Measurements from ENCODE around the gene NDUFB10. TPM values are rescaled to one million over a fixed set of nuclear protein-coding genes. Genes with fewer than 3 reads are reported as not detected.
"Not testable (repeated sequence)": the region's sequence is repeated elsewhere in the genome, so short reads cannot be mapped to it uniquely, and the experiment has no call there.

NDUFB10 gene
- total and polyA plus RNA-seq, 10 of the 15 experiments (the other 5 are each of a cell fraction or from before 2014, with no cell fraction given) = 52.2 to 319 (median 130) TPM

GRCh38 chr16:1950559-1950958, 8.8 kb upstream of the NDUFB10 start (continued):
- TF ChIP-seq EP300 (IDR thresholded peaks at IDR 0.05; ENCODE audit: borderline replicate concordance in 1 of 2, control insufficient read depth in 1 of 2, low read depth in 2 of 2, low read length in 2 of 2) (no peak), YY1 (IDR thresholded peaks at IDR 0.05; ENCODE audit: low read depth, low read length) (no peak)

- WGBS (ENCODE audit: insufficient coverage, insufficient replicate concordance, low lambda C conversion rate, missing lambda C conversion rate) = 61% methylated on average over 22 of the region's 22 CpGs
These were observed 5.6 kb upstream of the NDUFB10 start for GRCh38 chr16:1953734-1954133.

GRCh38 chr16:1957434-1958142, 1.8 kb upstream of the NDUFB10 start:
- CTCF ChIA-PET = interaction anchor here (0.5 kb wide), 1 partner anchor 494 kb away, joined by 4 read pairs; no protein-coding TSS in a partner anchor
- intact Hi-C loops (cut with micrococcal nuclease; ENCODE audit: unreplicated experiment); SMC1A ChIA-PET (ENCODE audit: uncharacterized antibody, unreplicated experiment); H3K9ac ChIP-seq (ENCODE audit: control insufficient read depth, insufficient read depth, low read length); H4K20me1 ChIP-seq (ENCODE audit: control insufficient read depth, insufficient read depth); FAIRE-seq; H3K27me3 ChIP-seq (replicated peaks in 1 of 2; ENCODE audit: control insufficient read depth in 2 of 2, insufficient read depth in 2 of 2, low read length in 1 of 2); H3K9me3 ChIP-seq (replicated peaks; ENCODE audit: control insufficient read depth, insufficient read depth, low read length); H3K36me3 ChIP-seq (ENCODE audit: control insufficient read depth in 2 of 2, insufficient read depth in 2 of 2, low read length in 1 of 2); H3K4me3 ChIP-seq; ATAC-seq; BruUV-seq (replicated peaks); H3K27ac ChIP-seq (ENCODE audit: control insufficient read depth, insufficient read depth); in situ Hi-C loops (cut with MboI); H2AFZ ChIP-seq (ENCODE audit: control insufficient read depth, low read depth, low read length); DNase-seq (ENCODE audit: low read depth, low spot score); H3K4me2 ChIP-seq (ENCODE audit: control insufficient read depth, insufficient read depth); RAD21 ChIA-PET (ENCODE audit: unreplicated experiment): not testable (repeated sequence)
- Histone ChIP-seq H3K4me1 (ENCODE audit: control insufficient read depth, insufficient read depth, low read length) (peaks cover 19% of the 10 kb centered on the region), H3K79me2 (ENCODE audit: control insufficient read depth, insufficient read depth, low read length) (peaks cover 29% of the 10 kb centered on the region)
- 84% methylated on average over 21 of the region's 22 CpGs for WGBS (ENCODE audit: insufficient coverage, insufficient replicate concordance, low lambda C conversion rate, missing lambda C conversion rate)
- POLR2A ChIA-PET = interaction anchor here (1.1 to 1.8 kb wide), 3 partner anchors 12 to 14 kb away, joined by 3 to 6 read pairs (median 3); partner anchors contain the start of genes MSRB1 and TBL3

More at GRCh38 chr16:1953734-1954133, 5.6 kb upstream of the NDUFB10 start:
- RAD21 ChIA-PET (ENCODE audit: unreplicated experiment) = no interaction called here
- CTCF ChIA-PET = no interaction called here
- H3K27me3 ChIP-seq (replicated peaks in 1 of 2; ENCODE audit: control insufficient read depth in 2 of 2, insufficient read depth in 2 of 2, low read length in 1 of 2) = no peaks in the 10 kb centered on the region; a peak in 1 of 4 replicates
- no peaks in the 10 kb centered on the region for H4K20me1 ChIP-seq (ENCODE audit: control insufficient read depth, insufficient read depth)
- H3K79me2 ChIP-seq (ENCODE audit: control insufficient read depth, insufficient read depth, low read length) = no peaks in the 10 kb centered on the region
- POLR2A ChIA-PET = no interaction called here
- no peak overlapping the region for H3K4me3 ChIP-seq
- SMC1A ChIA-PET (ENCODE audit: uncharacterized antibody, unreplicated experiment) = no interaction called here
- no peak for DNase-seq (ENCODE audit: low read depth, low spot score)
- H3K36me3 ChIP-seq (ENCODE audit: control insufficient read depth in 2 of 2, insufficient read depth in 2 of 2, low read length in 1 of 2) = no peaks in the 10 kb centered on the region
- intact Hi-C loops (cut with micrococcal nuclease; ENCODE audit: unreplicated experiment) = no loop called here
- H3K27ac ChIP-seq (ENCODE audit: control insufficient read depth, insufficient read depth) = no peak overlapping the region
- no peak overlapping the region for H3K9ac ChIP-seq (ENCODE audit: control insufficient read depth, insufficient read depth, low read length)
- H3K4me2 ChIP-seq (ENCODE audit: control insufficient read depth, insufficient read depth) = no peak overlapping the region
- TF ChIP-seq NR2C2 (IDR thresholded peaks at IDR 0.05; ENCODE audit: borderline replicate concordance, control insufficient read depth, insufficient read length, low read depth) (no peak), JUNB (IDR thresholded peaks at IDR 0.05) (no peak), CBX3 (IDR thresholded peaks at IDR 0.05; ENCODE audit: borderline replicate concordance, low read depth) (no peak), JUND (IDR thresholded peaks at IDR 0.05; ENCODE audit: low read depth, low read length) (no peak)
- BruUV-seq (replicated peaks) = no TSS peak
- H3K9me3 ChIP-seq (replicated peaks; ENCODE audit: control insufficient read depth, insufficient read depth, low read length) = no peaks in the 10 kb centered on the region
- peaks cover under 1% of the 10 kb centered on the region; the same call in 1 of the 2 replicates for H3K4me1 ChIP-seq (ENCODE audit: control insufficient read depth, insufficient read depth, low read length)
- no peak overlapping the region for H2AFZ ChIP-seq (ENCODE audit: control insufficient read depth, low read depth, low read length)
- FAIRE-seq = no peak
- ATAC-seq = no peak
- in situ Hi-C loops (cut with MboI) = no loop called here

GRCh38 chr16:1958143-1958491, 1.2 kb upstream of the NDUFB10 start:
- H3K79me2 ChIP-seq (ENCODE audit: control insufficient read depth, insufficient read depth, low read length) = peaks cover 34% of the 10 kb centered on the region
- H3K4me3 ChIP-seq; SMC1A ChIA-PET (ENCODE audit: uncharacterized antibody, unreplicated experiment); FAIRE-seq; BruUV-seq (replicated peaks); H4K20me1 ChIP-seq (ENCODE audit: control insufficient read depth, insufficient read depth); RAD21 ChIA-PET (ENCODE audit: unreplicated experiment); intact Hi-C loops (cut with micrococcal nuclease; ENCODE audit: unreplicated experiment); H3K27me3 ChIP-seq (replicated peaks in 1 of 2; ENCODE audit: control insufficient read depth in 2 of 2, insufficient read depth in 2 of 2, low read length in 1 of 2); H2AFZ ChIP-seq (ENCODE audit: control insufficient read depth, low read depth, low read length); ATAC-seq; CTCF ChIA-PET; H3K9me3 ChIP-seq (replicated peaks; ENCODE audit: control insufficient read depth, insufficient read depth, low read length); H3K9ac ChIP-seq (ENCODE audit: control insufficient read depth, insufficient read depth, low read length); H3K4me2 ChIP-seq (ENCODE audit: control insufficient read depth, insufficient read depth); in situ Hi-C loops (cut with MboI); H3K27ac ChIP-seq (ENCODE audit: control insufficient read depth, insufficient read depth); DNase-seq (ENCODE audit: low read depth, low spot score): not testable (repeated sequence)
- 74% methylated on average over 26 of the region's 30 CpGs for WGBS (ENCODE audit: insufficient coverage, insufficient replicate concordance, low lambda C conversion rate, missing lambda C conversion rate)
- H3K4me1 ChIP-seq (ENCODE audit: control insufficient read depth, insufficient read depth, low read length) = peaks cover 19% of the 10 kb centered on the region
- H3K36me3 ChIP-seq (ENCODE audit: control insufficient read depth in 2 of 2, insufficient read depth in 2 of 2, low read length in 1 of 2) = peaks cover 5 to 13% of the 10 kb centered on the region in 2 experiments; a peak in 3 of 4 replicates
- POLR2A ChIA-PET = interaction anchor here (1.1 to 1.8 kb wide), 3 partner anchors 12 to 15 kb away, joined by 3 to 6 read pairs (median 3); partner anchors contain the start of genes MSRB1 and TBL3

All from GM12878 (cell line).